DOHH2 (cell line): ENCODE results near the gene OSBPL2.

Experiments used
- EZH2phosphoT487 ChIP-seq: fragments of 200-600 bp; sonication (generic); IDR thresholded peaks from 2 replicates; pipeline ENCODE4 v1.6.1; 2017; ENCODE audit warnings: borderline replicate concordance, mild to moderate bottlenecking, antibody characterized with exemption, low read length, moderate library complexity, mixed read lengths
- TF ChIP-seq, protein P1 (sequence below): fragments of 200-600 bp; sonication (generic); IDR thresholded peaks from one replicate; pipeline ENCODE4 v1.5.1; 2014; ENCODE audit warnings: antibody characterized with exemption, mild to moderate bottlenecking, low read depth, low read length; ENCODE audit not compliant: poor library complexity, severe bottlenecking

DNA sequence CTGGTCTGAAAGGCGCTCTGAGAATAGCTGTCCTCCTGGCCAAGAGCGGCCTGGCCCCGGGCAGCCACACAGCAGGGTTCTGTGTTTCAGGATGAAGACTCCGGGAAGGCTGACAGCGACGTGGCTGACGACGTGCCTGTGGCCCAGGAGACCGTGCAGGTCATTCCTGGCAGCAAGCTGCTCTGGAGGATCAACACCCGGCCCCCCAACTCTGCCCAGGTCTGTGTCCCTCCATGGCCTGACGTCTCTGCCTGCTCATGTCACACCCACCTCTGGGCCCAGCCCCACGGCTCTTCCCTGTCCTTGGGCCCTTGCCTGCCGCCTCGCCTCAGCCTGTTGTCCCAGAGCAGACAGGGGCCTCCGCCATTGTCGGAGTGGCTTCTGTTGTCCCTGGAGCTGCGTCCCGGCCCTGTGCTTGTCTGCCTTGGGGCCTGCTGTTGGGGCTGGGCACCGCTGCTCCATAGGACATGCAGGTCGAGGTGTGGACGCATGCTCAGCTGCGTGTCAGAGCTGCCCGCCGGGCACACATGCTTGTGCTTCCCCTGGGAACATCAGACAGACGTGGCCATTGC is 48.3 kb downstream of the OSBPL2 start:
- TF ChIP-seq, protein P1, sequence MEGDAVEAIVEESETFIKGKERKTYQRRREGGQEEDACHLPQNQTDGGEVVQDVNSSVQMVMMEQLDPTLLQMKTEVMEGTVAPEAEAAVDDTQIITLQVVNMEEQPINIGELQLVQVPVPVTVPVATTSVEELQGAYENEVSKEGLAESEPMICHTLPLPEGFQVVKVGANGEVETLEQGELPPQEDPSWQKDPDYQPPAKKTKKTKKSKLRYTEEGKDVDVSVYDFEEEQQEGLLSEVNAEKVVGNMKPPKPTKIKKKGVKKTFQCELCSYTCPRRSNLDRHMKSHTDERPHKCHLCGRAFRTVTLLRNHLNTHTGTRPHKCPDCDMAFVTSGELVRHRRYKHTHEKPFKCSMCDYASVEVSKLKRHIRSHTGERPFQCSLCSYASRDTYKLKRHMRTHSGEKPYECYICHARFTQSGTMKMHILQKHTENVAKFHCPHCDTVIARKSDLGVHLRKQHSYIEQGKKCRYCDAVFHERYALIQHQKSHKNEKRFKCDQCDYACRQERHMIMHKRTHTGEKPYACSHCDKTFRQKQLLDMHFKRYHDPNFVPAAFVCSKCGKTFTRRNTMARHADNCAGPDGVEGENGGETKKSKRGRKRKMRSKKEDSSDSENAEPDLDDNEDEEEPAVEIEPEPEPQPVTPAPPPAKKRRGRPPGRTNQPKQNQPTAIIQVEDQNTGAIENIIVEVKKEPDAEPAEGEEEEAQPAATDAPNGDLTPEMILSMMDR: no peak
- no peak for TF ChIP-seq EZH2phosphoT487
